Adrenal gland (tissue), 12 donors: ENCODE data around the gene KDM4B. TPM values are rescaled to one million over a fixed set of nuclear protein-coding genes. Genes with fewer than 3 reads are reported as not detected.

Experiments used
- DNase-seq, 7 donors: peaks; one replicate each; pipeline ENCODE4 v3.0.0-alpha.2; 2019 to 2020
- H3K27ac ChIP-seq, 5 donors: fragments of 200-600 bp; sonication (generic) in 4 of 5; 1 replicate in 3 of 5; 2 replicates in 2 of 5; pipeline versions ENCODE4 v1.5.1 to v1.8.0; 2016 to 2020; ENCODE audit warnings: mild to moderate bottlenecking in 1 of 5
- H3K27me3 ChIP-seq: fragments of 200-600 bp; 2 replicates; pipeline ENCODE4 v1.8.0; 2021
- H3K36me3 ChIP-seq, 2 donors: fragments of 200-600 bp; replicated peaks in 1 of 2; 1 replicate in 1 of 2; 2 replicates in 1 of 2; pipeline versions ENCODE4 v1.5.1 to v1.8.0; 2018 to 2022
- H3K4me1 ChIP-seq, 2 donors: fragments of 200-600 bp; replicated peaks in 1 of 2; 1 replicate in 1 of 2; 2 replicates in 1 of 2; pipeline versions ENCODE4 v1.5.1 to v1.8.0; 2018 to 2021
- H3K4me3 ChIP-seq, 4 donors: fragments of 200-600 bp; sonication (generic) in 3 of 4; one replicate each; pipeline ENCODE4 v1.5.1; 2016 to 2018
- H3K9me3 ChIP-seq, 3 donors: fragments of 200-600 bp; sonication (generic) in 1 of 3; replicated peaks in 1 of 3; 1 replicate in 2 of 3; 2 replicates in 1 of 3; pipeline versions ENCODE4 v1.5.1 to v1.8.0; 2016 to 2021
- POLR2A ChIP-seq, 2 donors: fragments of 450-650 bp; IDR thresholded peaks; one replicate each; pipeline ENCODE4 v1.6.1; 2017; ENCODE audit warnings: antibody characterized with exemption in 2 of 2, mild to moderate bottlenecking in 2 of 2, moderate library complexity in 1 of 2
- WGBS, 4 donors: extraction: QIAGEN DNeasy Blood & Tissue Kit in 2 of 4; methylation state at CpG; one replicate each; pipeline versions ENCODE4 v1.1.5 to v1.1.7; 2013 to 2017; 5-methylcytosine and 5-hydroxymethylcytosine counted together
- intact Hi-C, 2 donors: fragments of 100-400 bp; cut with DNase I; formaldehyde crosslinking; loops; one replicate each; pipeline versions ENCODE4 v1.14.1 to v1.15.0; 2022 to 2023
- polyA plus RNA-seq, 3 donors: library from polyadenylated mRNA; stranded (reverse); fragments of 200-250 nt in 2 of 3; fragments of 350-450 nt in 1 of 3; fragmentation: Illumina TruSeq in 1 of 3; extraction: RNeasy Lipid Tissue Mini Kit (QIAGEN cat#74804) in 1 of 3; gene quantifications; one replicate each; pipeline ENCODE4 v1.2.3, GENCODE V29; 2013 to 2014
- total RNA-seq, 9 donors: library from RNA; depleted of rRNA in 4 of 9; stranded (reverse); fragments of >200 nt in 4 of 9; fragments of 120-200 nt in 1 of 9; fragmentation: NEBNext Ultra II Directional in 1 of 9; extraction: Animal tissue kit (Norgen Biotek cat#: 25700) in 1 of 9; gene quantifications; one replicate each; pipeline versions ENCODE4 v1.1.0 to v1.2.4, GENCODE V29; 2013 to 2023
- TF ChIP-seq, protein P1 (sequence below), 6 experiments: fragments of 450-650 bp in 4 of 6; fragments of 200-600 bp in 2 of 6; sonication (generic) in 1 of 6; IDR thresholded peaks; 1 replicate in 5 of 6; 2 replicates in 1 of 6; pipeline versions ENCODE4 v1.5.1 to v1.8.0; 2016 to 2021; ENCODE audit warnings: antibody characterized with exemption in 6 of 6, mild to moderate bottlenecking in 2 of 6, moderate library complexity in 1 of 6
- donor health status: healthy with polysubstance abuse.
- donor health status: Bipolar disorder and iron deficiency.
- donor health status: DM: yes; HTN: yes; CAD: no.
- donor health status: DM: no; HTN: no; CAD: no.
- donor health status: DM: no; HTN: no; CAD: no.
- donor health status: DM: yes; HTN: yes; CAD: no.

KDM4B gene
- total and polyA plus RNA-seq, 12 donors, result 9.8 to 65.1 (median 39.9) TPM

DNA sequence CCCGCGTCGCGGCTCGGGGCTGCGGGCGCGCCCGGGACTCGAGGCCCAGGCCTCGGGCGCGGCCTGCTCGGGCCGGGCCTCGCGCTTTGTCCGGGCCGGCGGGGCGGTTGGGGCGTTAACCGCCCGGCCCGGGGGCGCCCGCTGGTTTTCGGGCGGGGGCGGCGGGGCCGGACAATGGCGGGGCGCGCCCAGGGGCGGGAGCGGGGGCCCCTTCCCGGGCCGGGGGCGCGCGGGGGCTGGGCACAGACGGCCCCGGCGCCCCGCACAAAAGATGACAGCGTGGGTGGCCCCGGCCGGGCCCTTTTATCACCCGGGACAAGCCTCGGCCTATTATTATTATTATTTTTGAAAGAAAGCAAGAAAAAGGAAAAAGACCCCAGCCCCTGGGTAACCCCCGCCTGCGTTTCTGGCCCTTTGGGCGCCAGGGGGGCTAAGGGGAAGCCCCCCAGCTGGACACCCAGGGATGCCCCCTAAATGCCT lies 419 bp downstream of the KDM4B start:
- intact Hi-C loops, result no loop called here
- no peaks in the 10 kb centered on the region for H3K27me3 ChIP-seq
- no peak for TF ChIP-seq POLR2A (IDR thresholded peaks at IDR 0.05)
- TF ChIP-seq, protein P1, sequence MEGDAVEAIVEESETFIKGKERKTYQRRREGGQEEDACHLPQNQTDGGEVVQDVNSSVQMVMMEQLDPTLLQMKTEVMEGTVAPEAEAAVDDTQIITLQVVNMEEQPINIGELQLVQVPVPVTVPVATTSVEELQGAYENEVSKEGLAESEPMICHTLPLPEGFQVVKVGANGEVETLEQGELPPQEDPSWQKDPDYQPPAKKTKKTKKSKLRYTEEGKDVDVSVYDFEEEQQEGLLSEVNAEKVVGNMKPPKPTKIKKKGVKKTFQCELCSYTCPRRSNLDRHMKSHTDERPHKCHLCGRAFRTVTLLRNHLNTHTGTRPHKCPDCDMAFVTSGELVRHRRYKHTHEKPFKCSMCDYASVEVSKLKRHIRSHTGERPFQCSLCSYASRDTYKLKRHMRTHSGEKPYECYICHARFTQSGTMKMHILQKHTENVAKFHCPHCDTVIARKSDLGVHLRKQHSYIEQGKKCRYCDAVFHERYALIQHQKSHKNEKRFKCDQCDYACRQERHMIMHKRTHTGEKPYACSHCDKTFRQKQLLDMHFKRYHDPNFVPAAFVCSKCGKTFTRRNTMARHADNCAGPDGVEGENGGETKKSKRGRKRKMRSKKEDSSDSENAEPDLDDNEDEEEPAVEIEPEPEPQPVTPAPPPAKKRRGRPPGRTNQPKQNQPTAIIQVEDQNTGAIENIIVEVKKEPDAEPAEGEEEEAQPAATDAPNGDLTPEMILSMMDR (IDR thresholded peaks at IDR 0.05), result no peak
- DNase-seq, result peak in 1 of 7 donors; percentile 35
- H3K9me3 ChIP-seq, result no peaks in the 10 kb centered on the region
- H3K4me3 ChIP-seq, result peak overlapping the region in 3 of 4 donors; percentile 14 to 79 (median 51)
- H3K36me3 ChIP-seq, result no peaks in the 10 kb centered on the region
- H3K27ac ChIP-seq, result peak overlapping the region in 4 of 5 donors; percentile 61 to 93 (median 85)
- H3K4me1 ChIP-seq, result peaks cover 34 to 44% of the 10 kb centered on the region in 2 donors
- 0 to 1% (median 0%) methylated on average over 12 to 54 of the region's 54 CpGs for WGBS, 4 donors

DNA sequence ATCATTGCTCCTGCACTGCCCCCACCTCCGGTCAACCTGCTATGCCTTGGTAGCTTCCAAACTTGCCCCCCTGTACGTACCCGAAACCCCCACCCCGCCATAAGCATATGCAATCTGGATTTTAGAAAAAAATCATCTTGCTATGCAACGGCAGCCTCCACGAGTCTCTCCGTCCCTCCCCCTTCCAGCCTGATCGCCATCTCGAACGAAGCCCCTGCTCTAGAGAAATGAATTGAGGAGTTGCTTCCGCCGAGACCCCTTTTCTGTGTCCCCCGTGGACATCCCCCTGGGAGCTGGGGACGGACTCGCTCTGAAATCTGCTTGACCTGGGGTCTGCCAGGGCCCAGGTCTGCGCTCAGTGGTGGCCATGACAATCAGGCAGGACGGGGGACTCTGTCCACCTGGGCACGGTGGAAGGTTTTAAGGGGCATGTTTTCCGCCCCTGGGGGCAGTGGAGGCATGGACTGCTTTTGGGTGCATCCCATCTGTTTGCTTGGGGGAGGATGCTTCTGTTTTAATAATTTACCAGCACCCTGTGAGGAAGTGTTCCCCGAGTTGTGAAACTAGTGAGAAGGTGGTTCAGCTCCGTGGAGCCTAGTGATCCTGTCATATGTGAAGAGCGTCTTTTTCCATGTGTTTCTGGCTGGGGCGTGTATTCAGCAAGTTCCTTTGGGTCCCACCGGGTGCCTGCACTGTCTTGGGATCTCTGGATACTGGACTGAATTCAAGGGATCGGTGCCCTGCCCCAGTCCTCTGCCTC lies 1.0 kb downstream of the KDM4B start:
- no peaks in the 10 kb centered on the region for H3K36me3 ChIP-seq
- no peak for TF ChIP-seq POLR2A (IDR thresholded peaks at IDR 0.05)
- TF ChIP-seq, protein P1 (IDR thresholded peaks at IDR 0.05), result no peak
- H3K27me3 ChIP-seq, result no peaks in the 10 kb centered on the region
- peaks cover 34 to 51% of the 10 kb centered on the region in 2 donors for H3K4me1 ChIP-seq
- peak overlapping the region; percentile 61 to 93 (median 84) for H3K27ac ChIP-seq
- WGBS, 4 donors, result 1 to 4% (median 3%) methylated on average over 14 to 25 of the region's 25 CpGs
- no peaks in the 10 kb centered on the region for H3K9me3 ChIP-seq
- H3K4me3 ChIP-seq, result peak overlapping the region in 3 of 4 donors; percentile 14 to 79 (median 51)
- intact Hi-C loops, result loop anchor here (5.0 to 10.0 kb wide), 2 partner anchors 55 to 62 kb away; no protein-coding TSS in a partner anchor
- DNase-seq, result peak in 6 of 7 donors; percentile 30 to 57 (median 48)

DNA sequence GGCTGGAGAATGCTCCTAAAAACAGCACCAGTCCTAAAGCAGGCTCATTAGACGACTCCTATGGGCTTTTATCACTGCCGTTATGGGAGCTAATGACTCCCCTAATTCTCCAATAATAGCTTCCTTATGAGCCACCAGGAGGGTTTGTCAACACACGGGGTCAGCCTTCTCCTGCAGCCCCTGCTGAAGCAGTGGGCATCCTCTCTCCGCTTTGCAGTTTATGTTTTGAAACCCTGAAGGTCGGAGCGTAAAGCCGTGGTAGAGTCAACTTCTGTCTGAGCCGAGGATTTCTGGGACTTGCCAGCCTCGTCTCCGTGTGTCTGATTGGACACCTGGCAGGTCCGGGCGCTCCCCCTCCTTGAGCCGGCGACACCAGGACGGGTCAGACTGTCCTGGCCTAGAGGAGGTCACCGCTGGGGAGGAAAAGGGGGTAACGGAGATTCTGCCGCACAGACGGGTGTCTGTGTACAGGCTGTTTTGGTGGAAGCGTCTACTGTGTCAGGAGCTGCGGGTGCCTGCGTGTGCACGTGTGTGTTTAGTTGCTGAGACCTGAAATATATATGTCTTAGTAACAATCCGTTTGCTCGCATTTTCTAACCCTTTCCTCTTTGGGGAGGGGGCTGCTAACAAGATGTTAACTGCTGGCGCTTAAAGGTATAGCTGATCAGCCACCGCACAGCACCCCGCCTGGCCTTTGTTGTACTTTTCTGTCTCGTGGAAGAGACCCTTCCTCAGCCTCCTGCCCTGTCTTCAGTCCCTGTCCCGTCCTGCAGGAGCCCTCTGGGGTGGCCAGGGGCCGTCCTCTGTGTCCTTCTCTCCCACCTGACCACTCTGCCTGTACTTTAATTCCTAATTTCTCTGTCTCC lies 1.9 kb downstream of the KDM4B start:
- TF ChIP-seq, protein P1 (IDR thresholded peaks at IDR 0.05), result no peak
- peak in 1 of 2 donors; percentile 59 for TF ChIP-seq POLR2A (IDR thresholded peaks at IDR 0.05)
- intact Hi-C loops, result loop anchor here (5.0 to 10.0 kb wide), 2 partner anchors 54 to 62 kb away; no protein-coding TSS in a partner anchor
- Histone ChIP-seq H3K27ac (peak overlapping the region; percentile 61 to 93 (median 84)), H3K27me3 (no peaks in the 10 kb centered on the region), H3K9me3 (no peaks in the 10 kb centered on the region), H3K4me3 (peak overlapping the region in 2 of 4 donors; percentile 51 to 79), H3K36me3 (no peaks in the 10 kb centered on the region), H3K4me1 (peaks cover 37 to 59% of the 10 kb centered on the region in 2 donors)
- DNase-seq, result peak; percentile 63 to 82 (median 78)
- WGBS, 4 donors, result 7 to 13% (median 10%) methylated on average over 19 to 31 of the region's 31 CpGs

DNA sequence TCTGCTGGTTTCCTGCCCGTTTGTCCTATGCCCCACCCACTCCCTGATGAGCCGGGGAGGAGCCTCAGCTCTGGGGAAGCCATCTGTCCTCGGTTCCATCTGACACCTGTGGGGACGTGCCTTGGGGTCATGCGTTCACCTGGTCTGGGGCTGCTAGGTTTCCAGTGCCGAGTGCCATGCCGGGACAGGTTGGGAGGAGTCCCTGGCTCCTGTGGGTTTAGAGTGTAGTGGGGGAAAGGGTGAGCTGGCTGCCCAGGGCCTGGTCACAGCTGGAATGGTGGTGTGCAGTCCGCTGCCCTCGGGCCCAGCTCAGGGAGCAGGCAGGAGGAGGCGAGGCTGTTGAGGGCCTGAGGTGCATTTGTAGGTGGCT lies 2.5 kb downstream of the KDM4B start:
- DNase-seq, result peak; percentile 60 to 77 (median 70)
- no peaks in the 10 kb centered on the region for H3K36me3 ChIP-seq
- TF ChIP-seq POLR2A (IDR thresholded peaks at IDR 0.05), result no peak
- TF ChIP-seq, protein P1 (IDR thresholded peaks at IDR 0.05), result no peak
- H3K4me3 ChIP-seq, result peak overlapping the region in 1 of 4 donors; percentile 79
- 17 to 27% (median 25%) methylated on average over 6 to 10 of the region's 10 CpGs for WGBS, 4 donors
- H3K27me3 ChIP-seq, result no peaks in the 10 kb centered on the region
- H3K4me1 ChIP-seq, result peaks cover 42 to 65% of the 10 kb centered on the region in 2 donors
- intact Hi-C loops, result loop anchor here (5.0 to 10.0 kb wide), 2 partner anchors 53 to 61 kb away; no protein-coding TSS in a partner anchor
- H3K27ac ChIP-seq, result peak overlapping the region; percentile 61 to 93 (median 84)
- no peaks in the 10 kb centered on the region for H3K9me3 ChIP-seq
